Subcutaneous abdominal adipose tissue (tissue), 5 donors: ENCODE measurements around the gene NINL.
"Not testable (repeated sequence)": the region's sequence is repeated elsewhere in the genome, so short reads cannot be mapped to it uniquely, and the experiment has no call there.

Source experiments
- H3K27ac ChIP-seq: one replicate; pipeline ENCODE4 v1.7.0; 2013; ENCODE audit warnings: low read depth, mild to moderate bottlenecking, inconsistent platforms, low read length, moderate library complexity
- H3K27me3 ChIP-seq, 5 donors: one replicate each; pipeline ENCODE4 v1.7.0; 2013; ENCODE audit warnings: low read length in 5 of 5, inconsistent platforms in 1 of 5; ENCODE audit not compliant: control insufficient read depth in 5 of 5, insufficient read depth in 4 of 5
- H3K36me3 ChIP-seq, 5 donors: one replicate each; pipeline ENCODE4 v1.7.0; 2013; ENCODE audit warnings: low read length in 5 of 5; ENCODE audit not compliant: control insufficient read depth in 5 of 5, insufficient read depth in 5 of 5
- H3K4me1 ChIP-seq, 5 donors: one replicate each; pipeline ENCODE4 v1.7.0; 2013; ENCODE audit warnings: low read length in 5 of 5, mild to moderate bottlenecking in 3 of 5, moderate library complexity in 1 of 5; ENCODE audit not compliant: control insufficient read depth in 5 of 5, insufficient read depth in 5 of 5
- H3K4me3 ChIP-seq, 5 donors: one replicate each; pipeline ENCODE4 v1.7.0; 2013; ENCODE audit warnings: low read length in 5 of 5, low read depth in 1 of 5
- H3K9ac ChIP-seq, 5 donors: one replicate each; pipeline ENCODE4 v1.7.0; 2013; ENCODE audit warnings: low read length in 5 of 5, mild to moderate bottlenecking in 4 of 5, moderate library complexity in 3 of 5
- H3K9me3 ChIP-seq, 5 donors: one replicate each; pipeline ENCODE4 v1.7.0; 2013; ENCODE audit warnings: low read length in 5 of 5; ENCODE audit not compliant: control insufficient read depth in 5 of 5
- donor health status: healthy.
- donor health status: healthy.
- donor health status: healthy.
- donor health status: healthy.
- donor health status: healthy.

NINL gene

DNA sequence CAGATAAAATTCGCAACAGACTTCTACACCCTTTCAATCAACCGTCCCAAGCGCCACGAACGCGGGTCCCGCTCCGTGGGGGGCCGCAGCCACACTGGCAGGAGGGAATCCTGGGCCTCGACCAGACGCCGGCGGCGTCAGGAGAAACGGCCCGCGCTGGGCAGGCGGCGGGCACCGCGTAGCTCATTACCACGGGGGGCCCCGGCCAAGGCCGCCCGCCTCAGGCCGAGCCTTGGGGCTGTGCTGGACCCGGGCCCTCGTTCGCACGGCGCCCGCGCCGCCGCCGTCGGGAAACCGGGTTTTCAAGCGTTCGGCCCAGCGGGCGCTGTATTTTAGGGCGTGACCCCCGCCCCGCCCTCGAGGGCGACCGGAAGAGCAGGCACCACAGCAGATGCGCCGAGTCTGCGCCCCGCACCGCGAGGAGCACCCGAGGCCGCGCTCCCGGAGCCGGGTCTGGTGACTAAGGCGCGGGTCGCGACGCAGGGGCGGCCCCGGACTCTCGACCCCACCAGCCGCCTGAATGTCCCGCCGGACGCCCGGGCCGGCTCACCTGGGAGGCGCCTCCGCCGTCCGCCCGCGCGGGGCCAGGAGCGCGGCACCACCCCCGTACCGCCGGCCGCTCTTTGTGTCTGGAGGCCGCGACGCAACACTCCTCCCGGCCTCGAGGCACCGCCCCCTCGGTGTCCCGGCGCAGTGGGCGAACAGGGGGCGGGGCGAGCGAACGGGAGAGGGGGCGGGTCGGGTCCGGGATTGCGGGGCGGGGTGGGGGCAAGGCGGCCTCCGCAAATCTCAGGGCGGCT is at the start of gene NINL:
Gene NINL (minus strand): TSS at position 627 of the 800 bp plus-strand sequence. CDS start 58,944 bp downstream, outside the sequence.
- H3K9ac ChIP-seq = peak within 1 kb of the TSS in 4 of 5 donors; percentile 13 to 75 (median 62)
- peaks cover 0 to 2% (median 0%) of the 10 kb centered on the region in 5 donors for H3K27me3 ChIP-seq
- H3K4me3 ChIP-seq = peak within 1 kb of the TSS; percentile 58 to 77 (median 70)
- H3K36me3 ChIP-seq = no peaks in the 10 kb centered on the region
- no peak within 1 kb of the TSS for H3K27ac ChIP-seq
- no peaks in the 10 kb centered on the region for H3K9me3 ChIP-seq
- H3K4me1 ChIP-seq = peaks cover 3 to 16% (median 12%) of the 10 kb centered on the region in 5 donors

DNA sequence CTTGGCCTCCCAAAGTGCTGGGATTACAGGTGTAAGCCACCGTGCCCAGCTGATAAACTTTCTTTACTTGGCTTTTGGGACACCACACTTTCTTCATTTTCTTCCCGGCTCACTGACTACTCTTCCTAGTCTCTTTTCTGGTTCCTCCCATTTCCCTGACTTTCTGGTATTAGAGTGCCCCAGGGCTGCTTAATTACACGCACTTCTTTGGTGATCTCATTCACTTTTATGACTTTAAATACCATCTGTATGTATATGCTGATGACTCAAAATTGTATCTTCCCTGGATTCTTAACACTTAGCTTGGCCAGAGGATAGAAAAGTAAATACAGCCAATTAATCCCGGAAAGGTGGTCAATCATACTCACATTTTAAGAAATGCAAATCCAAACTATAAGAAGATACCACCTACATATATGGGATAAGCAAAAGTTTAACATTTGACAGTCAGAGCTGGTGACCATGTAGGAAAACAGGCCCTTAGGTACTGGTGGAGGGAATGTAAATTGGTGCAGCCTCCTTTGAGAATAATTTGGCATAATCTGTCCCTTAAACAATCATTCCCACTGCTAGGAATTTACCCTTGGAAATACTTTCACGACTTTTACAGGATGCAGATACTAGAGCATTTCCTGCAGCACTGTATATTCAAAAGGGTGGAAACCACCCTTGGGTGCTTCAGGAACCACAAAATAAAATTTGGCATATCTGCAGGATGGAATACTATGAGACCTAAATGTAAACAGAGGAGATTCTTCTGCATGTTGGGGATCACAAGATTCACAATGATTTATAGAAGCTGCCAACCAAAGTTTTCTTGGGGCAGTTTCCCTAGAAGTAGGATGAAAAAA is 47.8 kb upstream of the NINL start:
- no peaks in the 10 kb centered on the region for H3K27me3 ChIP-seq
- H3K4me1 ChIP-seq = no peaks in the 10 kb centered on the region
- no peak overlapping the region for H3K27ac ChIP-seq
- H3K36me3 ChIP-seq = peaks cover 0 to 4% (median 0%) of the 10 kb centered on the region in 5 donors
- H3K4me3 ChIP-seq = no peak overlapping the region
- no peak overlapping the region for H3K9ac ChIP-seq
- peaks cover 0 to 7% (median 0%) of the 10 kb centered on the region in 5 donors for H3K9me3 ChIP-seq

DNA sequence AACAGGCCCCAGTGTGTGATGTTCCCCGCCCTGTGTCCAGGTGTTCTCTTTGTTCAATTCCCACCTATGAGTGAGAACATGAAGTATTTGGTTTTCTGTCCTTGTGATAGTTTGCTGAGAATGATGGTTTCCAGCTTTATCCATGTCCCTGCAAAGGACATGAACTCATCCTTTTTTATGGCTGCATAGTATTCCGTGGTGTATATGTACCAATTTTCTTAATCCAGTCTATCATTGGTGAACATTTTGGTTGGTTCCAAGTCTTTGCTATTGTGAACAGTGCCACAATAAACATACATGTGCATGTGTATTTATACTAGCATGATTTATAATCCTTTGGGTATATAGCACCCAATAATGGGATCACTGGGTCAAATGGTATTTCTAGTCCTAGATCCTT is 45.3 kb upstream of the NINL start:
- not testable (repeated sequence) for H3K9ac ChIP-seq, H3K4me1 ChIP-seq, H3K36me3 ChIP-seq, H3K27ac ChIP-seq, H3K27me3 ChIP-seq, H3K9me3 ChIP-seq, H3K4me3 ChIP-seq

DNA sequence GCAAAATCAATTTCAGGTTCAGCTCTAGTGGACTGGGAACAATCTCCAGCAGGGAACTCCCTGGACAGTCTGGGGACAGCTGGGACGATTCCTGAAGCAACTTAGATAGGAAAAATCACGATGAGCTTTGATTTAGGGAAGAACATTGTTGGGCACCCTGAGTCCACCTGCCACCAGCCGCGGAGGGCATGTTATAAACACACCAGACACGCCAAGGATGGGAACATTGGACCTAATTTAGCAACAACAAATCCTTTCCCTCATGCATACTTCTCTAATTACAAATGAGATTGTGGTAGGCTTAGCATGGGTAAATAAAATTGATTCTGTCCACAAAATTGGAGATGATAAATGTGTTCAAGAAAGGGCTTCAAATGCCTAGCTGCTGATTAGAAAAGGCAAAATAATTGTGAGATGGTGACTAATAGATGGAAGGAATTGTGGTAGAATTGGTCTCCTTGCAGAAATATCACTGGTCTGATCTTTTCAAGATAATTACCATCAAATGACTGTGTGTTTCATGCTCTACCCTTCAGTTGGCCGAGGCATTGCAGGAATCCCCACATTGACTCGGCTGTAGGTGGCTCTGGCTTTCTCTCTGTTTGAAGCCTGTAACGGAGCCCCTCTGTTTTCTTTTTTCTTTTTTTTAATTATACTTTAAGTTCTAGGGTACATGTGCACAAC is 44.6 kb upstream of the NINL start:
- Histone ChIP-seq H3K27me3 (no peaks in the 10 kb centered on the region), H3K4me3 (no peak overlapping the region), H3K27ac (no peak overlapping the region), H3K9ac (no peak overlapping the region), H3K4me1 (no peaks in the 10 kb centered on the region), H3K9me3 (no peaks in the 10 kb centered on the region), H3K36me3 (peaks cover 0 to 4% (median 0%) of the 10 kb centered on the region in 5 donors)

DNA sequence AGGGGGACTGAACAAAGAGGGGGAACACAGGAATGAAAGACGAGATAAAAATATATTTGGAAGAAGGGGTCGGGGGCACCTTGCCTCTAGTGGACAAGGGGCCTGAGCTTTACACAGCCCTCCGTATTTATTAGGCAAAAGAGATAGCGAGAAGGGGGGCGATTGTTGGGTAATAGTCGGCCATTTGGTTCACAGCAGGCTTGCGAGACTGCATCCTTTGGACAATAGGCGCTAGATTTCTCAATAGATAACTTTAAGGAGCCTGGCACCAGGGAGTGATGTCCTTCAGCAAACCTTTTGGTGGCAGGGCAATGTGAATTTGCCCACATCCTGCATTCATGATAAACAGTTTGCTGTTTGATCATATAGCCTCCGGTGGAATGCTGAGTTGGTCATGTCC is 41.4 kb upstream of the NINL start:
- Histone ChIP-seq H3K36me3 (no peaks in the 10 kb centered on the region), H3K9ac (no peak overlapping the region), H3K4me1 (peaks cover 2 to 20% (median 20%) of the 10 kb centered on the region in 5 donors), H3K27me3 (no peaks in the 10 kb centered on the region), H3K9me3 (no peaks in the 10 kb centered on the region), H3K27ac (no peak overlapping the region), H3K4me3 (no peak overlapping the region)

DNA sequence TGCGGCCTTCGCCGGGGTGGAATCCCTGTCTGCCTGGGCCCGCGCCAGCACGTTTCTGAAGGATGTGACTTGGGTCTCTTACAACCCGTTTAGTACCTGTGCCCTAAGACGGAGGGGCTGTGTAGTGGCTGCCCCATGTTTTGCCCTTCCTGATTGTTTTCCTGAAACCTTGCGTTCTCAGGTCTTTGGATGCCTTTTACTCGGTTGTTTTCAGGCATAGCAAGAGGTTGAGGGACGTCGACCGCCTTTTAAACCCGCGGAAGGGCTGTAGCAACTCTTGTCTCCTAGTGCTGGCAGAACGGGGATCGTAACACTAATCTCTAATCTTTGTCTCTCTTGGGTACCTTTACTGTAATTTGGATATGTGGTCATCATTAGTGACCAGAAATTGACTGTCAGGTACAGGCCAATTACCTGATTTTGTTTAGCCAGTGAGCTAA is 39.2 kb upstream of the NINL start:
- H3K36me3 ChIP-seq = no peaks in the 10 kb centered on the region
- H3K4me1 ChIP-seq = peaks cover 2 to 20% (median 20%) of the 10 kb centered on the region in 5 donors
- H3K9me3 ChIP-seq = no peaks in the 10 kb centered on the region
- H3K27ac ChIP-seq = peak overlapping the region; percentile 88
- peak overlapping the region in 4 of 5 donors; percentile 90 to 98 (median 91) for H3K9ac ChIP-seq
- peak overlapping the region; percentile 82 to 96 (median 91) for H3K4me3 ChIP-seq
- no peaks in the 10 kb centered on the region for H3K27me3 ChIP-seq

DNA sequence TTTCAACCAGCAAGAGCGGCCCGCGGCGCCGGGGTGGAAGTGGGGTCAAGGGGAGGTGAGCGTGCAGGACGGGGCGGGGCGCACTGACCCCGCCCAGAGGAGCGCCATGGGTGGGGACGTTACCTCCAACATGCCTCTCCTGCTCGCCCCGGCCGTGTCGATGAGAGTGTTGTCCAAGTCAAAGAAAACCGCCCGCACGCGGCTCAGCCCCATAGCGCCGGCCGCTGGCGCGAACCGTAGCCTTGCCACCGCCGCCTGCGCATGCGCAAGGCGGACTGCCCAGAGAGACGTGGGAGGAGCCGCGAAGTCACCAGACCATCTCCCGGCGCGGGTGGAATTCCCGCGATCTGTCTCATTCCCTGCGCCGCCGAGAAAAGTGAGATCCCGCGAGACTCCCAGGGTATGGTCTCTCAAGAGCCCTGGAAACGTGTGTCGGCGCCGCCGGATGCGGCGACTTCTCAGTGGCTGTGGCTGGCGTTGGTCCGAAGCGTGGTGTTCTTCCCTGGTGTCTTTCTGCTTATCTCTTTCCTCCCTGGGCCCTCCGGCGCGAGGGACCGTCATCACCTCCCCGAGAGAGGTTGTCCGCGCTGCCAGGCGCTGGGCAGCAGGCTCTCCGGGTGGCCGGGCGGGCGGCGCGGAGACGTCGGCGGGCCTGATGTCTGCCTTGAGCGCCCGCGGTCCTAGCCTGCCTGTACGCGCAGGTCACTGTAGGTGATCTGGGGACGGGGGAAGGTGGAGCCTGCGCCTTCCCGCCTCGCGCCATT is 38.6 kb upstream of the NINL start, which contains the start of gene NANP:
Gene NANP (minus strand): TSS at position 279 of the 764 bp plus-strand sequence. CDS start 66 bp downstream, at position 213.
- Histone ChIP-seq H3K4me3 (peak within 1 kb of the TSS; percentile 82 to 96 (median 94)), H3K36me3 (no peaks in the 10 kb centered on the region), H3K9ac (peak within 1 kb of the TSS; percentile 89 to 98 (median 90)), H3K27me3 (no peaks in the 10 kb centered on the region), H3K4me1 (peaks cover 2 to 20% (median 20%) of the 10 kb centered on the region in 5 donors), H3K27ac (peak within 1 kb of the TSS; percentile 88), H3K9me3 (no peaks in the 10 kb centered on the region)

DNA sequence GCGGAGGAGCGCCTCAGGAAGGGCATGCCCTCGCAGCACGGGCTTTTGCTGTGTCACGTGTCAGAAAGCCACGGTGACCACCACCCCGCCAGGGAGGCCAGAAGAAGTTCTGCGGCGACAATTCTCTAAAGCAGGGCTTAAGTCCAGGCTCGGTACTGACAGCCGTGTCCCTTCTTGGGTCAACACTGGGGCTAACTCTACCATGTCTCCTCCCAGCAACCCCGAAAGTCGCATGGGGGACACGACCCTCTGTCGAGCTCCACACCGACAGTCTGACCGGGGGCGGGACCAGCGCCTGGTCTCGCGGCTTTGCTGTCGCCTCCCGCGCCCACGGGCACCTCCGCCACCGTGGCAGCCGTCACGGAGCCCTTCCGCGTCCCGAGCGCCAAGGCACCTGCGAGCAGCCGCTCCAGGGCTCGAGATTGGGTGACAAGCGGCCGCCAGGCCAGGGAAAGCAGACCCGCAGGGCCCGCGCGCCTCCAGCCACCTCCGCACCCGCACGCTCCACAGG is 37.9 kb upstream of the NINL start:
- no peaks in the 10 kb centered on the region for H3K9me3 ChIP-seq
- H3K36me3 ChIP-seq = no peaks in the 10 kb centered on the region
- H3K9ac ChIP-seq = peak overlapping the region; percentile 89 to 98 (median 90)
- peak overlapping the region; percentile 88 for H3K27ac ChIP-seq
- peaks cover 2 to 20% (median 20%) of the 10 kb centered on the region in 5 donors for H3K4me1 ChIP-seq
- peak overlapping the region; percentile 82 to 96 (median 94) for H3K4me3 ChIP-seq
- no peaks in the 10 kb centered on the region for H3K27me3 ChIP-seq
